Measurements from ENCODE around the gene CDK1. TPM values are rescaled to one million over a fixed set of nuclear protein-coding genes. Genes with fewer than 3 reads are reported as not detected.

Gene CDK1
- total RNA-seq, 2 experiments from 2014 or later, result 173 to 180 TPM

Other genes with a start within 250 kb of the CDK1 start
- gene RHOBTB1, start 165.7 kb downstream of the CDK1 start, total RNA-seq, result not detected

Data from activated naive CD4-positive, alpha-beta T cell treated with anti-CD3 and anti-CD28 coated beads for 36 hours (primary cell).